HL-60 (cell line): ENCODE measurements around the gene TAAR9.

ENCODE experiments used
- CTCF ChIP-seq: IDR thresholded peaks from one replicate; pipeline ENCODE4 v1.5.1; 2011; ENCODE audit warnings: low read length, control low read depth, inconsistent platforms; ENCODE audit not compliant: insufficient read depth
- POLR2AphosphoS5 ChIP-seq: IDR thresholded peaks from 2 replicates; pipeline ENCODE4 v1.6.1; 2012; ENCODE audit warnings: low read depth
- REST ChIP-seq: IDR thresholded peaks from 2 replicates; pipeline ENCODE4 v1.6.1; 2012; ENCODE audit warnings: low read depth; ENCODE audit not compliant: insufficient replicate concordance
- SPI1 ChIP-seq: IDR thresholded peaks from 2 replicates; pipeline ENCODE4 v1.6.1; 2012; ENCODE audit warnings: low read depth, mild to moderate bottlenecking, borderline replicate concordance

- no peak for TF ChIP-seq CTCF
- no peak for TF ChIP-seq POLR2AphosphoS5
- TF ChIP-seq REST, result no peak
- TF ChIP-seq SPI1, result no peak
Observed at GRCh38 chr6:132544826-132545225, 6.7 kb downstream of the TAAR9 start.
